SK-N-SH treated with all-trans-retinoic acid at 6 μM for 48 hours (cell line): ENCODE data around the gene KLHL33.

Experiments
- ARNTL ChIP-seq: fragments of 450-650 bp; formaldehyde crosslinking; IDR thresholded peaks from 2 replicates; pipeline ENCODE4 v1.5.0; 2020; ENCODE audit warnings: low read depth, mild to moderate bottlenecking, moderate library complexity, borderline replicate concordance
- ESRRG ChIP-seq: fragments of 250-450 bp; sonication (Bioruptor Pico); IDR thresholded peaks from 2 replicates; pipeline ENCODE4 v1.6.1; 2021; ENCODE audit warnings: mild to moderate bottlenecking
- GLIS3 ChIP-seq: fragments of 250-450 bp; sonication (Bioruptor Pico); IDR thresholded peaks from 2 replicates; pipeline ENCODE4 v1.5.0; 2020; ENCODE audit warnings: mild to moderate bottlenecking, moderate library complexity
- PATZ1 ChIP-seq: fragments of 250-450 bp; sonication (Bioruptor Pico); IDR thresholded peaks from 2 replicates; pipeline ENCODE4 v1.8.0; 2020; ENCODE audit warnings: mild to moderate bottlenecking, moderate library complexity, borderline replicate concordance
- RARB ChIP-seq: fragments of 250-450 bp; sonication (Bioruptor Pico); IDR thresholded peaks from 2 replicates; pipeline ENCODE4 v1.8.0; 2021; ENCODE audit warnings: mild to moderate bottlenecking, moderate library complexity
- SNAI2 ChIP-seq: fragments of 250-450 bp; sonication (Bioruptor Pico); IDR thresholded peaks from 2 replicates; pipeline ENCODE4 v1.5.0; 2020; ENCODE audit warnings: mild to moderate bottlenecking, moderate library complexity
- TOX ChIP-seq: fragments of 250-450 bp; sonication (Bioruptor Pico); IDR thresholded peaks from 2 replicates; pipeline ENCODE4 v1.8.0; 2021; ENCODE audit warnings: mild to moderate bottlenecking, moderate library complexity, borderline replicate concordance
- ZFP30 ChIP-seq: fragments of 450-650 bp; formaldehyde crosslinking; IDR thresholded peaks from 2 replicates; pipeline ENCODE4 v1.5.0; 2022; ENCODE audit warnings: mild to moderate bottlenecking, moderate library complexity
- ZNF565 ChIP-seq: fragments of 450-650 bp; formaldehyde crosslinking; conservative IDR thresholded peaks from 2 replicates; pipeline ENCODE4 v1.5.0; 2020; ENCODE audit warnings: low read depth, mild to moderate bottlenecking, moderate library complexity

GRCh38 chr14:20478894-20479293 lies 42.9 kb upstream of the KLHL33 start:
- no peak for TF ChIP-seq ARNTL
- no peak for TF ChIP-seq ZFP30 (CRISPR knock-in tag)
- TF ChIP-seq TOX (CRISPR knock-in tag), result no peak
- no peak for TF ChIP-seq RARB (CRISPR knock-in tag)
- no peak for TF ChIP-seq GLIS3 (CRISPR knock-in tag)
- no peak for TF ChIP-seq PATZ1 (CRISPR knock-in tag)
- no peak for TF ChIP-seq ESRRG (CRISPR knock-in tag)
- no peak for TF ChIP-seq SNAI2
- no peak for TF ChIP-seq ZNF565 (CRISPR knock-in tag)
